GM23338 (cell line): Measurements from ENCODE around the gene CCNY.
A peak's percentile ranks its signal among the peaks of the same experiment; 100 is the strongest.

Experiments
- CREB1 ChIP-seq: fragments of 250-450 bp; sonication (Bioruptor Pico); IDR thresholded peaks from 2 replicates; pipeline ENCODE4 v1.5.0; 2020; ENCODE audit warnings: low read depth, mild to moderate bottlenecking, moderate library complexity
- EZH2 ChIP-seq: fragments of 200-600 bp; sonication (generic); IDR thresholded peaks from one replicate; pipeline ENCODE4 v1.8.0; 2017; ENCODE audit warnings: antibody characterized with exemption, mild to moderate bottlenecking, low read depth; ENCODE audit not compliant: unreplicated experiment
- EZH2phosphoT487 ChIP-seq: fragments of 200-600 bp; sonication (generic); IDR thresholded peaks from one replicate; pipeline ENCODE4 v1.8.1; 2018; ENCODE audit warnings: antibody characterized with exemption; ENCODE audit not compliant: unreplicated experiment
- JUNB ChIP-seq: IDR thresholded peaks from one replicate; pipeline ENCODE4 v1.6.1; 2016; ENCODE audit warnings: antibody characterized with exemption; ENCODE audit not compliant: unreplicated experiment
- NANOG ChIP-seq: IDR thresholded peaks from 2 replicates; pipeline ENCODE4 v1.6.1; 2016; ENCODE audit warnings: antibody characterized with exemption, borderline replicate concordance
- POLR2AphosphoS5 ChIP-seq: IDR thresholded peaks from 2 replicates; pipeline ENCODE4 v1.6.1; 2016; ENCODE audit warnings: antibody characterized with exemption, low read depth
- ZNF114 ChIP-seq: fragments of 250-450 bp; sonication (Bioruptor Pico); IDR thresholded peaks from 2 replicates; pipeline ENCODE4 v1.5.0; 2020; ENCODE audit warnings: mild to moderate bottlenecking, moderate library complexity
- ZNF331 ChIP-seq: fragments of 250-450 bp; sonication (Bioruptor Pico); IDR thresholded peaks from 2 replicates; pipeline ENCODE4 v1.5.0; 2020; ENCODE audit warnings: low read depth, mild to moderate bottlenecking, moderate library complexity
- TF ChIP-seq, protein P1 (sequence below), 2 experiments: fragments of 200-600 bp in 1 of 2; sonication (generic) in 1 of 2; conservative IDR thresholded peaks; 2 replicates each; pipeline versions ENCODE4 v1.5.1 to v1.6.1; 2016 to 2017; ENCODE audit warnings: antibody characterized with exemption in 2 of 2, low read depth in 2 of 2, mild to moderate bottlenecking in 2 of 2, moderate library complexity in 1 of 2
- TF ChIP-seq, protein P2 (sequence below): fragments of 250-450 bp; sonication (Bioruptor Pico); IDR thresholded peaks from 2 replicates; pipeline ENCODE4 v1.5.0; 2020; ENCODE audit warnings: mild to moderate bottlenecking, moderate library complexity
- TF ChIP-seq, protein P3 (sequence below): IDR thresholded peaks from one replicate; pipeline ENCODE4 v1.6.1; 2018; ENCODE audit warnings: antibody characterized with exemption; ENCODE audit not compliant: unreplicated experiment
- TF ChIP-seq, protein P4 (sequence below): IDR thresholded peaks from 2 replicates; pipeline ENCODE4 v1.6.1; 2016; ENCODE audit warnings: antibody characterized with exemption

DNA sequence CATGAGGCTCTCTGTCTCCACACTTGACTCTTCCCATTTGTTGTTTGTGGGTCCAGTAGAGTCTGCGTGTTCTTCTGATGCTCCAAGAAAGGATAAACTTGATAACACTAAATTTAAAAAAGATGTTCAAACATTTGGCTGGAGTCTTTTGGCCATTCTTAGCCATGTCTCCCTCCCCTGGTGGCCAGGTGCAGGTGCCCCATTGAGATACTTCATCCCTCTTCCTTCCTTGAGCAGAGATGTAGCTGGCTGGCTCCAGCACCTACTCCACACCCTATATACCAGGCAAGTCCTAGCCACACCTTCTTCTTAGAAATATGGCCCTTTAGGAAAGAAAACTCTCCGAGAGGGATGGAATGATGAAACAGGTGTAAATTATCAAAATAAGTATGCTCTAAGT lies 165.6 kb downstream of the CCNY start:
- no peak for TF ChIP-seq EZH2phosphoT487
- no peak for TF ChIP-seq EZH2
- TF ChIP-seq ZNF331 (CRISPR knock-in tag), result no peak
- TF ChIP-seq POLR2AphosphoS5, result no peak
- TF ChIP-seq, protein P1, sequence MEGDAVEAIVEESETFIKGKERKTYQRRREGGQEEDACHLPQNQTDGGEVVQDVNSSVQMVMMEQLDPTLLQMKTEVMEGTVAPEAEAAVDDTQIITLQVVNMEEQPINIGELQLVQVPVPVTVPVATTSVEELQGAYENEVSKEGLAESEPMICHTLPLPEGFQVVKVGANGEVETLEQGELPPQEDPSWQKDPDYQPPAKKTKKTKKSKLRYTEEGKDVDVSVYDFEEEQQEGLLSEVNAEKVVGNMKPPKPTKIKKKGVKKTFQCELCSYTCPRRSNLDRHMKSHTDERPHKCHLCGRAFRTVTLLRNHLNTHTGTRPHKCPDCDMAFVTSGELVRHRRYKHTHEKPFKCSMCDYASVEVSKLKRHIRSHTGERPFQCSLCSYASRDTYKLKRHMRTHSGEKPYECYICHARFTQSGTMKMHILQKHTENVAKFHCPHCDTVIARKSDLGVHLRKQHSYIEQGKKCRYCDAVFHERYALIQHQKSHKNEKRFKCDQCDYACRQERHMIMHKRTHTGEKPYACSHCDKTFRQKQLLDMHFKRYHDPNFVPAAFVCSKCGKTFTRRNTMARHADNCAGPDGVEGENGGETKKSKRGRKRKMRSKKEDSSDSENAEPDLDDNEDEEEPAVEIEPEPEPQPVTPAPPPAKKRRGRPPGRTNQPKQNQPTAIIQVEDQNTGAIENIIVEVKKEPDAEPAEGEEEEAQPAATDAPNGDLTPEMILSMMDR (conservative IDR thresholded peaks at IDR 0.05; ENCODE audit: low read depth in 2 of 2), result peak; percentile 42 to 45
- no peak for TF ChIP-seq JUNB
- TF ChIP-seq, protein P2, sequence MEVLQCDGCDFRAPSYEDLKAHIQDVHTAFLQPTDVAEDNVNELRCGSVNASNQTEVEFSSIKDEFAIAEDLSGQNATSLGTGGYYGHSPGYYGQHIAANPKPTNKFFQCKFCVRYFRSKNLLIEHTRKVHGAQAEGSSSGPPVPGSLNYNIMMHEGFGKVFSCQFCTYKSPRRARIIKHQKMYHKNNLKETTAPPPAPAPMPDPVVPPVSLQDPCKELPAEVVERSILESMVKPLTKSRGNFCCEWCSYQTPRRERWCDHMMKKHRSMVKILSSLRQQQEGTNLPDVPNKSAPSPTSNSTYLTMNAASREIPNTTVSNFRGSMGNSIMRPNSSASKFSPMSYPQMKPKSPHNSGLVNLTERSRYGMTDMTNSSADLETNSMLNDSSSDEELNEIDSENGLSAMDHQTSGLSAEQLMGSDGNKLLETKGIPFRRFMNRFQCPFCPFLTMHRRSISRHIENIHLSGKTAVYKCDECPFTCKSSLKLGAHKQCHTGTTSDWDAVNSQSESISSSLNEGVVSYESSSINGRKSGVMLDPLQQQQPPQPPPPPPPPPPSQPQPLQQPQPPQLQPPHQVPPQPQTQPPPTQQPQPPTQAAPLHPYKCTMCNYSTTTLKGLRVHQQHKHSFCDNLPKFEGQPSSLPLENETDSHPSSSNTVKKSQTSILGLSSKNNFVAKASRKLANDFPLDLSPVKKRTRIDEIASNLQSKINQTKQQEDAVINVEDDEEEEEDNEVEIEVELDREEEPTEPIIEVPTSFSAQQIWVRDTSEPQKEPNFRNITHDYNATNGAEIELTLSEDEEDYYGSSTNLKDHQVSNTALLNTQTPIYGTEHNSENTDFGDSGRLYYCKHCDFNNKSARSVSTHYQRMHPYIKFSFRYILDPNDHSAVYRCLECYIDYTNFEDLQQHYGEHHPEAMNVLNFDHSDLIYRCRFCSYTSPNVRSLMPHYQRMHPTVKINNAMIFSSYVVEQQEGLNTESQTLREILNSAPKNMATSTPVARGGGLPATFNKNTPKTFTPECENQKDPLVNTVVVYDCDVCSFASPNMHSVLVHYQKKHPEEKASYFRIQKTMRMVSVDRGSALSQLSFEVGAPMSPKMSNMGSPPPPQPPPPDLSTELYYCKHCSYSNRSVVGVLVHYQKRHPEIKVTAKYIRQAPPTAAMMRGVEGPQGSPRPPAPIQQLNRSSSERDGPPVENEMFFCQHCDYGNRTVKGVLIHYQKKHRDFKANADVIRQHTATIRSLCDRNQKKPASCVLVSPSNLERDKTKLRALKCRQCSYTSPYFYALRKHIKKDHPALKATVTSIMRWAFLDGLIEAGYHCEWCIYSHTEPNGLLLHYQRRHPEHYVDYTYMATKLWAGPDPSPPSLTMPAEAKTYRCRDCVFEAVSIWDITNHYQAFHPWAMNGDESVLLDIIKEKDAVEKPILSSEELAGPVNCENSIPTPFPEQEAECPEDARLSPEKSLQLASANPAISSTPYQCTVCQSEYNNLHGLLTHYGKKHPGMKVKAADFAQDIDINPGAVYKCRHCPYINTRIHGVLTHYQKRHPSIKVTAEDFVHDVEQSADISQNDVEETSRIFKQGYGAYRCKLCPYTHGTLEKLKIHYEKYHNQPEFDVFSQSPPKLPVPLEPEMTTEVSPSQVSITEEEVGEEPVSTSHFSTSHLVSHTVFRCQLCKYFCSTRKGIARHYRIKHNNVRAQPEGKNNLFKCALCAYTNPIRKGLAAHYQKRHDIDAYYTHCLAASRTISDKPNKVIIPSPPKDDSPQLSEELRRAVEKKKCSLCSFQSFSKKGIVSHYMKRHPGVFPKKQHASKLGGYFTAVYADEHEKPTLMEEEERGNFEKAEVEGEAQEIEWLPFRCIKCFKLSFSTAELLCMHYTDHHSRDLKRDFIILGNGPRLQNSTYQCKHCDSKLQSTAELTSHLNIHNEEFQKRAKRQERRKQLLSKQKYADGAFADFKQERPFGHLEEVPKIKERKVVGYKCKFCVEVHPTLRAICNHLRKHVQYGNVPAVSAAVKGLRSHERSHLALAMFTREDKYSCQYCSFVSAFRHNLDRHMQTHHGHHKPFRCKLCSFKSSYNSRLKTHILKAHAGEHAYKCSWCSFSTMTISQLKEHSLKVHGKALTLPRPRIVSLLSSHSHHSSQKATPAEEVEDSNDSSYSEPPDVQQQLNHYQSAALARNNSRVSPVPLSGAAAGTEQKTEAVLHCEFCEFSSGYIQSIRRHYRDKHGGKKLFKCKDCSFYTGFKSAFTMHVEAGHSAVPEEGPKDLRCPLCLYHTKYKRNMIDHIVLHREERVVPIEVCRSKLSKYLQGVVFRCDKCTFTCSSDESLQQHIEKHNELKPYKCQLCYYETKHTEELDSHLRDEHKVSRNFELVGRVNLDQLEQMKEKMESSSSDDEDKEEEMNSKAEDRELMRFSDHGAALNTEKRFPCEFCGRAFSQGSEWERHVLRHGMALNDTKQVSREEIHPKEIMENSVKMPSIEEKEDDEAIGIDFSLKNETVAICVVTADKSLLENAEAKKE, result no peak
- TF ChIP-seq, protein P3, sequence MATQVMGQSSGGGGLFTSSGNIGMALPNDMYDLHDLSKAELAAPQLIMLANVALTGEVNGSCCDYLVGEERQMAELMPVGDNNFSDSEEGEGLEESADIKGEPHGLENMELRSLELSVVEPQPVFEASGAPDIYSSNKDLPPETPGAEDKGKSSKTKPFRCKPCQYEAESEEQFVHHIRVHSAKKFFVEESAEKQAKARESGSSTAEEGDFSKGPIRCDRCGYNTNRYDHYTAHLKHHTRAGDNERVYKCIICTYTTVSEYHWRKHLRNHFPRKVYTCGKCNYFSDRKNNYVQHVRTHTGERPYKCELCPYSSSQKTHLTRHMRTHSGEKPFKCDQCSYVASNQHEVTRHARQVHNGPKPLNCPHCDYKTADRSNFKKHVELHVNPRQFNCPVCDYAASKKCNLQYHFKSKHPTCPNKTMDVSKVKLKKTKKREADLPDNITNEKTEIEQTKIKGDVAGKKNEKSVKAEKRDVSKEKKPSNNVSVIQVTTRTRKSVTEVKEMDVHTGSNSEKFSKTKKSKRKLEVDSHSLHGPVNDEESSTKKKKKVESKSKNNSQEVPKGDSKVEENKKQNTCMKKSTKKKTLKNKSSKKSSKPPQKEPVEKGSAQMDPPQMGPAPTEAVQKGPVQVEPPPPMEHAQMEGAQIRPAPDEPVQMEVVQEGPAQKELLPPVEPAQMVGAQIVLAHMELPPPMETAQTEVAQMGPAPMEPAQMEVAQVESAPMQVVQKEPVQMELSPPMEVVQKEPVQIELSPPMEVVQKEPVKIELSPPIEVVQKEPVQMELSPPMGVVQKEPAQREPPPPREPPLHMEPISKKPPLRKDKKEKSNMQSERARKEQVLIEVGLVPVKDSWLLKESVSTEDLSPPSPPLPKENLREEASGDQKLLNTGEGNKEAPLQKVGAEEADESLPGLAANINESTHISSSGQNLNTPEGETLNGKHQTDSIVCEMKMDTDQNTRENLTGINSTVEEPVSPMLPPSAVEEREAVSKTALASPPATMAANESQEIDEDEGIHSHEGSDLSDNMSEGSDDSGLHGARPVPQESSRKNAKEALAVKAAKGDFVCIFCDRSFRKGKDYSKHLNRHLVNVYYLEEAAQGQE, result no peak
- TF ChIP-seq, protein P4, sequence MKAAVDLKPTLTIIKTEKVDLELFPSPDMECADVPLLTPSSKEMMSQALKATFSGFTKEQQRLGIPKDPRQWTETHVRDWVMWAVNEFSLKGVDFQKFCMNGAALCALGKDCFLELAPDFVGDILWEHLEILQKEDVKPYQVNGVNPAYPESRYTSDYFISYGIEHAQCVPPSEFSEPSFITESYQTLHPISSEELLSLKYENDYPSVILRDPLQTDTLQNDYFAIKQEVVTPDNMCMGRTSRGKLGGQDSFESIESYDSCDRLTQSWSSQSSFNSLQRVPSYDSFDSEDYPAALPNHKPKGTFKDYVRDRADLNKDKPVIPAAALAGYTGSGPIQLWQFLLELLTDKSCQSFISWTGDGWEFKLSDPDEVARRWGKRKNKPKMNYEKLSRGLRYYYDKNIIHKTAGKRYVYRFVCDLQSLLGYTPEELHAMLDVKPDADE, result no peak
- TF ChIP-seq NANOG, result no peak
- TF ChIP-seq CREB1 (CRISPR knock-in tag), result no peak
- TF ChIP-seq ZNF114, result no peak
